ENCODE data around the gene CMA1.
"Not testable (repeated sequence)": the region's sequence is repeated elsewhere in the genome, so short reads cannot be mapped to it uniquely, and the experiment has no call there.

CMA1 gene

DNA sequence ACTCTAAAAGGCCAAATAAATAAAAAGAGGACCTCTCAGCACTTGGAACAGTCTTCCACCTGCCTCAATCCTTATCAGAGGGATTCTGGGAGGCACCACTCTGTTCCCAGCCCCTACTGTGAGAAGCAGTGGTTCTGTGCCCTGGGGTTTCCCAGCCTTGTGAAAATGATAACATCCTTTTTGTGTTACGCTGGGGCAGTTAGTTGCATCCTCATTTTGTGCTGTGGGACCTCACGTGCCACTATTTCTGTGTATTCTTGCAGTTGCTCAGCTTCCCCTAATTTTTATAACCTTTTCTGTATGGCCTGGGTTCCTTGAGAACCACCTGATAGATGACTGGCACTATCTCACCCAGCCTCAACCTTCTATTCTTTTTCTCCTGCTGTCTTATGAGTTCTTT lies 10.8 kb upstream of the CMA1 start:
- H3K4me3 ChIP-seq (ENCODE audit: control insufficient read depth, low read depth, low read length): no peak overlapping the region
- TF ChIP-seq, protein P1, sequence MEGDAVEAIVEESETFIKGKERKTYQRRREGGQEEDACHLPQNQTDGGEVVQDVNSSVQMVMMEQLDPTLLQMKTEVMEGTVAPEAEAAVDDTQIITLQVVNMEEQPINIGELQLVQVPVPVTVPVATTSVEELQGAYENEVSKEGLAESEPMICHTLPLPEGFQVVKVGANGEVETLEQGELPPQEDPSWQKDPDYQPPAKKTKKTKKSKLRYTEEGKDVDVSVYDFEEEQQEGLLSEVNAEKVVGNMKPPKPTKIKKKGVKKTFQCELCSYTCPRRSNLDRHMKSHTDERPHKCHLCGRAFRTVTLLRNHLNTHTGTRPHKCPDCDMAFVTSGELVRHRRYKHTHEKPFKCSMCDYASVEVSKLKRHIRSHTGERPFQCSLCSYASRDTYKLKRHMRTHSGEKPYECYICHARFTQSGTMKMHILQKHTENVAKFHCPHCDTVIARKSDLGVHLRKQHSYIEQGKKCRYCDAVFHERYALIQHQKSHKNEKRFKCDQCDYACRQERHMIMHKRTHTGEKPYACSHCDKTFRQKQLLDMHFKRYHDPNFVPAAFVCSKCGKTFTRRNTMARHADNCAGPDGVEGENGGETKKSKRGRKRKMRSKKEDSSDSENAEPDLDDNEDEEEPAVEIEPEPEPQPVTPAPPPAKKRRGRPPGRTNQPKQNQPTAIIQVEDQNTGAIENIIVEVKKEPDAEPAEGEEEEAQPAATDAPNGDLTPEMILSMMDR (conservative IDR thresholded peaks at IDR 0.05; ENCODE audit: control insufficient read depth, insufficient read depth, low read depth, low read length): no peak
- DNase-seq (ENCODE audit: low read depth): no peak

DNA sequence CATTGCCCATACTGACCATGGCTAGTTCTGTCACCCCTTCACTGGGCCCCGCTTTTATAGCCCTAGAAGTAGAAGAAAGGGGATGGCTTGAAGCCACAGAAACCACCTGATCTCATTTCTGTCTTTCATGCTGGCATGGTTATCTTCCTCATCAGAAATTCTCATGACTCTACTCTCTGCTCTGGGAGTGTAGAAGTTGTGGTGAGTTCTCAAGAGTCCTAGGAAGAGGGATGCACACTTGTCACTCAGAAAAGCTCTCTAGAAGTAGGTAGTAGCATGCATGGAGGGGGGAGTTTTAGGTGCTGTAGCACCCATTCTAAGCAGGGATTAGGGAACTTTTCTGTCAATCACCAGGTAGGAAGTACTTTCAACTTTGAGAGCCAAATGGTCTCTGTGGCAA lies 6.1 kb upstream of the CMA1 start:
- TF ChIP-seq, protein P1 (conservative IDR thresholded peaks at IDR 0.05; ENCODE audit: control insufficient read depth, insufficient read depth, low read depth, low read length): no peak
- no peak overlapping the region for H3K4me3 ChIP-seq (ENCODE audit: control insufficient read depth, low read depth, low read length)
- no peak for DNase-seq (ENCODE audit: low read depth)

DNA sequence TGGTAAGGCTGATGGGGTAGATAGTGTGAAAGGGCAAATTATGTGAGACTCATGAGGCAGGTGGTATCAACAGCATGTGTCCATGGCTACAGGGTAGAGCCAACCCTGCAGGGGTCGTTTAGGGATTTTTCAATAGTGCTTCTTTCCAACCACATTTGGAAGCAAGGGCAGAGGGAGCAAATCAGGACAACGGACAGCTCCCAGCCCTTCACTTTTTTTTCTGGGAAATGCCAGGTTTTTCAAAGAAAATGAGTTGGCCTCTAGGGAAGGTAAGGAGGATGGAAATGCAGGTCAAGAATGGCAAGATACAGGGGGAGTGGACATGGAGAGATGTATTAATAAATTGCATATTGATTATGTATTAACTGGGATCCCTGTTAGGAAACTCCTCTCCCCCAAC lies 4.9 kb upstream of the CMA1 start:
- no peak overlapping the region for H3K4me3 ChIP-seq (ENCODE audit: control insufficient read depth, low read depth, low read length)
- DNase-seq (ENCODE audit: low read depth): no peak
- TF ChIP-seq, protein P1 (conservative IDR thresholded peaks at IDR 0.05; ENCODE audit: control insufficient read depth, insufficient read depth, low read depth, low read length): no peak

- TF ChIP-seq, protein P1 (conservative IDR thresholded peaks at IDR 0.05; ENCODE audit: control insufficient read depth, insufficient read depth, low read depth, low read length): no peak
- DNase-seq (ENCODE audit: low read depth): no peak
- no peak overlapping the region for H3K4me3 ChIP-seq (ENCODE audit: control insufficient read depth, low read depth, low read length)
Measured at GRCh38 chr14:24506443-24506842, 1.6 kb downstream of the CMA1 start.

DNA sequence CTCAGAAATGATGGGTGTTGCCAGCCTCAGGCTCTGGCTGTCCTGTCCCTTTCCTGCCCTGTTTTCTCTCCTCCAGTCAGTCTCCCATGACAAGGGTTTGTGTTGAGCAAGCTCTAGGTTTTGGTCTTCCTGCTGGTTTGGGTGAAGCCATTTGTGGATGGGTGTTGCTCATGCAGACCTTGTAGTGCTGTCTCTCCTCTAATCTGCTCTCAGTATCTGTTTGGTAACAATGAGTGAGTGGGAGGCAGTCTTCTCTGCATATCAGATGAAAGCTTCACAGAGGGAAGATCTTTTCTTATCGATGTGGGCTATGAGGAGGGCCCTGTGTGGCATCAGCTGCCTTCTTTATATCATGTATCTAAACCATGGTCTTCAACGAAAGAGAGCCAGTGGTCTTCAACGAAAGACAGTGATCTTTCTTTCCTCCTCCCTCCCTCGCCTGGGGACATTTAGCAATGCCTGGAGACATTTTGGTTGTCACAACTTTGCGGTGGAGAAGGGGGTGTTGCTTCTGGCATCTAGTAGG lies 3.6 kb downstream of the CMA1 start:
- H3K4me3 ChIP-seq (ENCODE audit: control insufficient read depth, low read depth, low read length): no peak overlapping the region
- TF ChIP-seq, protein P1 (conservative IDR thresholded peaks at IDR 0.05; ENCODE audit: control insufficient read depth, insufficient read depth, low read depth, low read length): no peak

GRCh38 chr14:24491586-24492408 lies 16.3 kb downstream of the CMA1 start:
- not testable (repeated sequence) for H3K4me3 ChIP-seq (ENCODE audit: control insufficient read depth, low read depth, low read length); DNase-seq (ENCODE audit: low read depth)

More for the DNA sequence above, 3.6 kb downstream of the CMA1 start:
- DNase-seq (ENCODE audit: low read depth): no peak

- peak; percentile 20 for DNase-seq (ENCODE audit: low read depth)
- TF ChIP-seq, protein P1 (conservative IDR thresholded peaks at IDR 0.05; ENCODE audit: control insufficient read depth, insufficient read depth, low read depth, low read length): no peak
- H3K4me3 ChIP-seq (ENCODE audit: control insufficient read depth, low read depth, low read length): no peak overlapping the region
Measured at GRCh38 chr14:24483604-24484252, 24.3 kb downstream of the CMA1 start.

GRCh38 chr14:24482699-24483303 lies 25.3 kb downstream of the CMA1 start:
- not testable (repeated sequence) for H3K4me3 ChIP-seq (ENCODE audit: control insufficient read depth, low read depth, low read length)
- DNase-seq (ENCODE audit: low read depth): peak; percentile 48
